Measurements from ENCODE around the gene SPTLC3.
A peak's percentile ranks its signal among the peaks of the same experiment; 100 is the strongest.

SPTLC3 gene

GRCh38 chr20:12966468-12967085 lies 42.2 kb upstream of the SPTLC3 start:
- peak; percentile 43 for TF ChIP-seq CTCF (IDR thresholded peaks at IDR 0.05; ENCODE audit: low read depth, low read length, missing control alignments)
- no peak overlapping the region for H3K4me3 ChIP-seq (ENCODE audit: low read depth, low read length)
- DNase-seq (ENCODE audit: low read depth): peak; percentile 43
- in situ Hi-C loops (cut with HindIII; ENCODE audit: low sequenced_read_pairs): no loop called here

- DNase-seq (ENCODE audit: low read depth): no peak
- in situ Hi-C loops (cut with HindIII; ENCODE audit: low sequenced_read_pairs): no loop called here
- H3K4me3 ChIP-seq (ENCODE audit: low read depth, low read length): no peak overlapping the region
- TF ChIP-seq CTCF (IDR thresholded peaks at IDR 0.05; ENCODE audit: low read depth, low read length, missing control alignments): no peak
These were observed 40.8 kb upstream of the SPTLC3 start for GRCh38 chr20:12967932-12968331.

- no peak for TF ChIP-seq CTCF (IDR thresholded peaks at IDR 0.05; ENCODE audit: low read depth, low read length, missing control alignments)
- no peak for DNase-seq (ENCODE audit: low read depth)
- in situ Hi-C loops (cut with HindIII; ENCODE audit: low sequenced_read_pairs): no loop called here
- no peak overlapping the region for H3K4me3 ChIP-seq (ENCODE audit: low read depth, low read length)
These were observed 40.3 kb upstream of the SPTLC3 start for GRCh38 chr20:12968472-12968871.

- no peak for TF ChIP-seq CTCF (IDR thresholded peaks at IDR 0.05; ENCODE audit: low read depth, low read length, missing control alignments)
- H3K4me3 ChIP-seq (ENCODE audit: low read depth, low read length): no peak overlapping the region
- in situ Hi-C loops (cut with HindIII; ENCODE audit: low sequenced_read_pairs): no loop called here
- no peak for DNase-seq (ENCODE audit: low read depth)
These were observed 39.6 kb upstream of the SPTLC3 start for GRCh38 chr20:12969071-12969669.

- H3K4me3 ChIP-seq (ENCODE audit: low read depth, low read length): no peak overlapping the region
- in situ Hi-C loops (cut with HindIII; ENCODE audit: low sequenced_read_pairs): no loop called here
- peak; percentile 69 for TF ChIP-seq CTCF (IDR thresholded peaks at IDR 0.05; ENCODE audit: low read depth, low read length, missing control alignments)
- peak; percentile 42 for DNase-seq (ENCODE audit: low read depth)
These were observed 38.4 kb upstream of the SPTLC3 start for GRCh38 chr20:12970372-12970821.

GRCh38 chr20:12975833-12976608 lies 32.8 kb upstream of the SPTLC3 start:
- in situ Hi-C loops (cut with HindIII; ENCODE audit: low sequenced_read_pairs): loop anchor here (5.0 kb wide), 1 partner anchor 131 kb away; no protein-coding TSS in a partner anchor
- no peak for DNase-seq (ENCODE audit: low read depth)
- H3K4me3 ChIP-seq (ENCODE audit: low read depth, low read length): no peak overlapping the region
- TF ChIP-seq CTCF (IDR thresholded peaks at IDR 0.05; ENCODE audit: low read depth, low read length, missing control alignments): no peak

Data from astrocyte of the cerebellum (primary cell).